Thyroid gland (tissue), 4 donors: Measurements from ENCODE around the gene ZNF2.

ENCODE experiments used
- POLR2A ChIP-seq, 2 donors: fragments of 450-650 bp; IDR thresholded peaks; one replicate each; pipeline ENCODE4 v1.6.1; 2017; ENCODE audit warnings: antibody characterized with exemption in 2 of 2, mild to moderate bottlenecking in 2 of 2, moderate library complexity in 1 of 2
- TF ChIP-seq, protein P1 (sequence below), 6 experiments: fragments of 200-600 bp in 3 of 6; fragments of 450-650 bp in 3 of 6; sonication (generic) in 3 of 6; IDR thresholded peaks; one replicate each; pipeline ENCODE4 v1.5.1; 2016 to 2019; ENCODE audit warnings: antibody characterized with exemption in 6 of 6, mild to moderate bottlenecking in 2 of 6, inconsistent platforms in 1 of 6, moderate library complexity in 1 of 6

DNA sequence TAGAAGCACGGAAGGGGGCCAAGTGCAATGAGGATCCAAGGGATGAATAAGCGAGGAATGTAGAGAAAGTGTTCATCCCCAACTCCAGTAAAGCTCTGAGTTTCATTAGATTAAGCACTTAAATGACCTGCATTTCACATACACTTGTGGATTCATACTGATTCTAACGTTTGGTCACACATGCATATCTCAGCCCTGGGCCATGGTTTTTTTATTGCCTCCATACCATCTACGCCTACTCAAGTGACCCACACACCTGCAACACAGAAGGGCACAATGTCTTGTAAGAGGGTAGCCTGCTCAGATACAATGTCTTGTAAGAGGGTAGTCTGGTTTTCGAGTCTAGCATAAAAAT lies 43.4 kb upstream of the ZNF2 start:
- TF ChIP-seq, protein P1, sequence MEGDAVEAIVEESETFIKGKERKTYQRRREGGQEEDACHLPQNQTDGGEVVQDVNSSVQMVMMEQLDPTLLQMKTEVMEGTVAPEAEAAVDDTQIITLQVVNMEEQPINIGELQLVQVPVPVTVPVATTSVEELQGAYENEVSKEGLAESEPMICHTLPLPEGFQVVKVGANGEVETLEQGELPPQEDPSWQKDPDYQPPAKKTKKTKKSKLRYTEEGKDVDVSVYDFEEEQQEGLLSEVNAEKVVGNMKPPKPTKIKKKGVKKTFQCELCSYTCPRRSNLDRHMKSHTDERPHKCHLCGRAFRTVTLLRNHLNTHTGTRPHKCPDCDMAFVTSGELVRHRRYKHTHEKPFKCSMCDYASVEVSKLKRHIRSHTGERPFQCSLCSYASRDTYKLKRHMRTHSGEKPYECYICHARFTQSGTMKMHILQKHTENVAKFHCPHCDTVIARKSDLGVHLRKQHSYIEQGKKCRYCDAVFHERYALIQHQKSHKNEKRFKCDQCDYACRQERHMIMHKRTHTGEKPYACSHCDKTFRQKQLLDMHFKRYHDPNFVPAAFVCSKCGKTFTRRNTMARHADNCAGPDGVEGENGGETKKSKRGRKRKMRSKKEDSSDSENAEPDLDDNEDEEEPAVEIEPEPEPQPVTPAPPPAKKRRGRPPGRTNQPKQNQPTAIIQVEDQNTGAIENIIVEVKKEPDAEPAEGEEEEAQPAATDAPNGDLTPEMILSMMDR (IDR thresholded peaks at IDR 0.05) = no peak
- TF ChIP-seq POLR2A (IDR thresholded peaks at IDR 0.05) = no peak
